Epithelial cell of esophagus (primary cell): Measurements from ENCODE around the gene CPA1.
A peak's percentile ranks its signal among the peaks of the same experiment; 100 is the strongest.

Experiments used
- DNase-seq: peaks from one replicate; pipeline ENCODE4 v3.0.0; 2010; ENCODE audit warnings: low read depth
- H3K4me3 ChIP-seq: 2 replicates; pipeline ENCODE4 v1.5.1; 2011; ENCODE audit warnings: mild to moderate bottlenecking, low read length, control low read depth
- CTCF ChIP-seq: IDR thresholded peaks from 2 replicates; pipeline ENCODE4 v1.5.1; 2011; ENCODE audit warnings: low read depth, mild to moderate bottlenecking, low read length, control low read depth, inconsistent platforms; ENCODE audit not compliant: insufficient read depth; ENCODE audit errors: missing control alignments

CPA1 gene

GRCh38 chr7:130417213-130417612, 36.9 kb downstream of the CPA1 start:
- DNase-seq, result no peak
- no peak for TF ChIP-seq CTCF
- H3K4me3 ChIP-seq, result no peak overlapping the region

- peak; percentile 93 for DNase-seq
- TF ChIP-seq CTCF, result no peak
- no peak overlapping the region for H3K4me3 ChIP-seq
These were observed 38.0 kb downstream of the CPA1 start for GRCh38 chr7:130418306-130418705.

GRCh38 chr7:130419658-130420057, 39.4 kb downstream of the CPA1 start:
- TF ChIP-seq CTCF, result no peak
- DNase-seq, result peak; percentile 95
- H3K4me3 ChIP-seq, result no peak overlapping the region

GRCh38 chr7:130420943-130421578, 40.8 kb downstream of the CPA1 start:
- TF ChIP-seq CTCF, result no peak
- no peak overlapping the region for H3K4me3 ChIP-seq
- DNase-seq, result peak; percentile 30

GRCh38 chr7:130421684-130422083, 41.4 kb downstream of the CPA1 start:
- TF ChIP-seq CTCF, result no peak
- peak; percentile 50 for DNase-seq
- H3K4me3 ChIP-seq, result no peak overlapping the region

- H3K4me3 ChIP-seq, result no peak overlapping the region
- no peak for TF ChIP-seq CTCF
- DNase-seq, result no peak
These were observed 43.3 kb downstream of the CPA1 start for GRCh38 chr7:130423501-130424037.

- H3K4me3 ChIP-seq, result no peak overlapping the region
- DNase-seq, result no peak
- TF ChIP-seq CTCF, result no peak
These were observed 45.5 kb downstream of the CPA1 start for GRCh38 chr7:130425796-130426195.
